SK-N-SH (cell line): ENCODE data around the gene WDR64. TPM values are rescaled to one million over a fixed set of nuclear protein-coding genes. Genes with fewer than 3 reads are reported as not detected.

ENCODE experiments used
- CTCF ChIA-PET: fragments of 300-600, 350-600 bp; formaldehyde crosslinking; extraction: SDS; loops from one replicate; lab custom pipeline; 2021; lab: Yijun Ruan, JAX
- POLR2A ChIA-PET: fragments of 350-600 bp; sonication (Branson Sonifier 250); formaldehyde crosslinking; extraction: SDS; loops from one replicate; lab custom pipeline; 2020; ENCODE audit warnings: antibody characterized with exemption, inconsistent platforms; lab: Yijun Ruan, JAX
- DNase-seq: peaks from one replicate; pipeline ENCODE4 v3.0.0; 2012
- H2AFZ ChIP-seq: fragments of 200-600 bp; sonication (generic); 2 replicates; pipeline ENCODE4 v1.8.1; 2016; ENCODE audit warnings: antibody characterized with exemption, mild to moderate bottlenecking, low read depth
- H3F3A ChIP-seq: fragments of 200-600 bp; sonication (generic); replicated peaks from 2 replicates; pipeline ENCODE3; 2016; ENCODE audit warnings: antibody characterized with exemption, mild to moderate bottlenecking; ENCODE audit not compliant: insufficient read depth
- H3K27ac ChIP-seq, 2 experiments: fragments of 200-500 bp in 1 of 2; fragments of 200-600 bp in 1 of 2; sonication (Bioruptor generic) in 1 of 2; sonication (generic), shearing (Covaris generic) in 1 of 2; 2 replicates each; pipeline versions ENCODE4 v1.5.1 to v1.6.1; 2014 to 2016; ENCODE audit warnings: low read depth in 2 of 2, inconsistent platforms in 1 of 2, low read length in 1 of 2, mild to moderate bottlenecking in 1 of 2, mixed read lengths in 1 of 2
- H3K27me3 ChIP-seq: fragments of 200-600 bp; sonication (generic), shearing (Covaris generic); 2 replicates; pipeline ENCODE4 v1.6.1; 2016; ENCODE audit warnings: mixed run types; ENCODE audit not compliant: insufficient read depth
- H3K36me3 ChIP-seq, 2 experiments: fragments of 200-500 bp in 1 of 2; fragments of 200-600 bp in 1 of 2; sonication (Bioruptor generic) in 1 of 2; sonication (generic) in 1 of 2; replicated peaks in 1 of 2; 2 replicates each; pipeline versions ENCODE3 to v1.5.1; 2014 to 2016; ENCODE audit warnings: low read length in 1 of 2, mild to moderate bottlenecking in 1 of 2; ENCODE audit not compliant: insufficient read depth in 2 of 2, control insufficient read depth in 1 of 2
- H3K4me1 ChIP-seq, 2 experiments: fragments of 200-500 bp in 1 of 2; fragments of 200-600 bp in 1 of 2; sonication (Bioruptor generic) in 1 of 2; sonication (generic), shearing (Covaris generic) in 1 of 2; 2 replicates each; pipeline versions ENCODE4 v1.5.1 to v1.6.1; 2014 to 2016; ENCODE audit warnings: low read depth in 1 of 2, low read length in 1 of 2, mixed run types in 1 of 2; ENCODE audit not compliant: insufficient read depth in 2 of 2, control insufficient read depth in 1 of 2
- H3K4me2 ChIP-seq: fragments of 200-600 bp; sonication (generic), shearing (Covaris generic); 2 replicates; pipeline ENCODE4 v1.6.1; 2017; ENCODE audit warnings: mixed run types
- H3K4me3 ChIP-seq, 2 experiments: fragments of 200-500 bp in 1 of 2; fragments of 200-600 bp in 1 of 2; sonication (Bioruptor generic) in 1 of 2; sonication (generic), shearing (Covaris generic) in 1 of 2; 2 replicates each; pipeline versions ENCODE4 v1.5.1 to v1.8.1; 2014 to 2016; ENCODE audit warnings: low read depth in 2 of 2, inconsistent platforms in 1 of 2, low read length in 1 of 2, mild to moderate bottlenecking in 1 of 2, mixed read lengths in 1 of 2, moderate library complexity in 1 of 2
- H3K79me2 ChIP-seq: fragments of 200-600 bp; sonication (generic); 2 replicates; pipeline ENCODE4 v1.8.1; 2017; ENCODE audit warnings: mild to moderate bottlenecking; ENCODE audit not compliant: insufficient read depth
- H3K9ac ChIP-seq: fragments of 200-600 bp; sonication (generic); 2 replicates; pipeline ENCODE4 v1.6.1; 2017; ENCODE audit warnings: mixed run types
- H3K9me2 ChIP-seq: fragments of 200-600 bp; sonication (generic); 2 replicates; pipeline ENCODE4 v1.6.1; 2017; ENCODE audit warnings: mixed run types
- H3K9me3 ChIP-seq: fragments of 200-600 bp; sonication (generic); 2 replicates; pipeline ENCODE4 v1.6.1; 2017; ENCODE audit warnings: mixed run types, mild to moderate bottlenecking, moderate library complexity
- H4K20me1 ChIP-seq: fragments of 200-600 bp; sonication (generic); 2 replicates; pipeline ENCODE4 v1.6.1; 2017; ENCODE audit warnings: mild to moderate bottlenecking, mixed run types; ENCODE audit not compliant: insufficient read depth
- CHD2 ChIP-seq: fragments of 150-350 bp; IDR thresholded peaks from 2 replicates; pipeline ENCODE4 v1.6.1; 2018; ENCODE audit warnings: low read length; ENCODE audit not compliant: partially characterized antibody
- CTCF ChIP-seq: fragments of 200-600 bp; sonication (generic); IDR thresholded peaks from 2 replicates; pipeline ENCODE4 v1.6.1; 2017; ENCODE audit warnings: antibody characterized with exemption, mild to moderate bottlenecking, moderate library complexity
- EZH2phosphoT487 ChIP-seq: fragments of 200-600 bp; sonication (generic); IDR thresholded peaks from 2 replicates; pipeline ENCODE4 v1.6.1; 2017; ENCODE audit warnings: low read depth, mixed run types, mild to moderate bottlenecking, antibody characterized with exemption, moderate library complexity, borderline replicate concordance
- FOSL2 ChIP-seq: IDR thresholded peaks from 2 replicates; pipeline ENCODE4 v1.4.0; 2012; ENCODE audit warnings: low read depth, mild to moderate bottlenecking, moderate library complexity, borderline replicate concordance
- GABPA ChIP-seq: IDR thresholded peaks from 2 replicates; pipeline ENCODE4 v1.4.0; 2012; ENCODE audit warnings: low read depth, mild to moderate bottlenecking
- JUND ChIP-seq: IDR thresholded peaks from 2 replicates; pipeline ENCODE4 v1.4.0; 2012
- MEF2A ChIP-seq: IDR thresholded peaks from 2 replicates; pipeline ENCODE4 v1.4.0; 2012; ENCODE audit warnings: low read depth, borderline replicate concordance
- NRF1 ChIP-seq: IDR thresholded peaks from 2 replicates; pipeline ENCODE4 v1.6.1; 2012; ENCODE audit warnings: low read depth, mild to moderate bottlenecking, low read length
- PBX3 ChIP-seq: IDR thresholded peaks from 2 replicates; pipeline ENCODE4; 2012
- POLR2AphosphoS5 ChIP-seq: IDR thresholded peaks from 2 replicates; pipeline ENCODE4 v1.6.1; 2012; ENCODE audit warnings: low read depth, low read length
- RAD21 ChIP-seq: IDR thresholded peaks from 2 replicates; pipeline ENCODE4 v1.6.1; 2012; ENCODE audit warnings: mild to moderate bottlenecking, low read length
- RXRA ChIP-seq: IDR thresholded peaks from 2 replicates; pipeline ENCODE4 v1.4.0; 2012; ENCODE audit warnings: low read depth, mild to moderate bottlenecking, borderline replicate concordance
- SMC3 ChIP-seq: IDR thresholded peaks from 2 replicates; pipeline ENCODE4 v1.6.1; 2012; ENCODE audit warnings: low read depth, low read length, improper control_type of control experiment
- TEAD4 ChIP-seq: IDR thresholded peaks from 2 replicates; pipeline ENCODE4 v1.4.0; 2012; ENCODE audit warnings: mild to moderate bottlenecking, borderline replicate concordance; ENCODE audit not compliant: insufficient read depth
- USF1 ChIP-seq: IDR thresholded peaks from 2 replicates; pipeline ENCODE4 v1.4.0; 2012; ENCODE audit warnings: low read depth, borderline replicate concordance
- YY1 ChIP-seq: IDR thresholded peaks from 2 replicates; pipeline ENCODE4 v1.4.0; 2012; ENCODE audit warnings: low read depth, mild to moderate bottlenecking
- ZBTB33 ChIP-seq: IDR thresholded peaks from 2 replicates; pipeline ENCODE4 v1.4.0; 2012; ENCODE audit warnings: low read depth, borderline replicate concordance
- WGBS: methylation state at CpG from one replicate; pipeline ENCODE4 v1.1.6; 2017; ENCODE audit warnings: low lambda C conversion rate; 5-methylcytosine and 5-hydroxymethylcytosine counted together
- polyA plus RNA-seq, 3 experiments: library from polyadenylated mRNA; depleted of rRNA; stranded (reverse); fragments of >200 nt; gene quantifications; 2 replicates each; pipeline ENCODE4 v1.2.3, GENCODE V29; 2012
- TF ChIP-seq, protein P1 (sequence below): IDR thresholded peaks from 2 replicates; pipeline ENCODE4 v1.4.0; 2012; ENCODE audit warnings: low read depth

WDR64 gene
- polyA plus RNA-seq, 1 of the 3 experiments (the other 2 are of a cell fraction): not detected

DNA sequence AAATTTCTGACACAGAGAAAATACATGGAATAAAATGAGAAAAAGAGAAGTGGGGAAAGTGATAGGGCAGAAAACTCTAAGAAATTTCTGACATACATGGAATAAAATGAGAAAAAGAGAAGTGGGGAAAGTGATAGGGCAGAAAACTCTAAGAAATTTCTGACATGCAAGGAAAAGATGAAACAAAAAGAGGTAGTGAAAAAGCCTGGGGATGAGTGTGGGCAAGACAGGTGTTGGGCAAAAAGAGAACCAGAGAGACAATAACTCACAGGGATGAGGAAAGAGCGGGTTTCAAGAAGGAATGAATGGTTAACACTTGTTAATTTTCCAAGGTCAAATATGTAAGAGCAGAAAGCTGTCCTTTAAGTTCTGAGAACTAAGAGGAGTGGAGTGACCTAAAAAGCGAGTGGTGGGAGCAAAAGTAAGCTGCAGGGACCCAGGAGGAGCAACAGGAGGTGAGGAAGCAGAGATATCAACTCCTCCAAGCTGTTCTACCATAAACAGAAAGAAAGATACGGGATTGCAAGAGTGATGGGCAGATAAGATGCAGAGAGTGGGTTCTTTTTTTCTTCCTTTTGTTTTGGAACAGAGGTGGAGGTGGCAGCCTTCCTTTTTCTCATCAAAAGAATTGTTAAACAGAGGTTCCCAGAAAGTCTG lies 166.0 kb downstream of the WDR64 start:
- no peak overlapping the region for H3K27ac ChIP-seq
- ChIA-PET POLR2A (no interaction called here), CTCF (interaction anchor here (2.7 kb wide), 1 partner anchor 17 kb away, joined by 10 read pairs; no protein-coding TSS in a partner anchor)
- H3K36me3 ChIP-seq: no peaks in the 10 kb centered on the region
- no peak overlapping the region for H3K4me2 ChIP-seq
- no peak overlapping the region for H3K9ac ChIP-seq
- no peak overlapping the region for H2AFZ ChIP-seq
- H3K79me2 ChIP-seq: no peaks in the 10 kb centered on the region
- no peaks in the 10 kb centered on the region for H3K27me3 ChIP-seq
- WGBS: 43% methylated on average over 3 of the region's 3 CpGs
- H3F3A ChIP-seq: no peaks in the 10 kb centered on the region
- H3K4me1 ChIP-seq: no peaks in the 10 kb centered on the region
- no peaks in the 10 kb centered on the region for H4K20me1 ChIP-seq
- no peak for DNase-seq
- H3K4me3 ChIP-seq: no peak overlapping the region
- TF ChIP-seq YY1: no peak
- no peak for TF ChIP-seq RAD21
- no peak for TF ChIP-seq GABPA
- TF ChIP-seq POLR2AphosphoS5: no peak
- no peak for TF ChIP-seq NRF1
- no peak for TF ChIP-seq RXRA
- no peak for TF ChIP-seq MEF2A
- no peak for TF ChIP-seq ZBTB33
- no peak for TF ChIP-seq TEAD4
- TF ChIP-seq CTCF: no peak
- TF ChIP-seq JUND: no peak
- no peak for TF ChIP-seq PBX3
- no peak for TF ChIP-seq SMC3
- TF ChIP-seq, protein P1, sequence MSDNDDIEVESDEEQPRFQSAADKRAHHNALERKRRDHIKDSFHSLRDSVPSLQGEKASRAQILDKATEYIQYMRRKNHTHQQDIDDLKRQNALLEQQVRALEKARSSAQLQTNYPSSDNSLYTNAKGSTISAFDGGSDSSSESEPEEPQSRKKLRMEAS: no peak
- no peak for TF ChIP-seq EZH2phosphoT487
- TF ChIP-seq CHD2: no peak
- no peak for TF ChIP-seq USF1
- TF ChIP-seq FOSL2: no peak
- no peaks in the 10 kb centered on the region for H3K9me3 ChIP-seq
- no peaks in the 10 kb centered on the region for H3K9me2 ChIP-seq
